SK-N-MC (cell line): ENCODE measurements around the gene GRP.

Experiments used
- DNase-seq: peaks from one replicate; pipeline ENCODE4 v3.0.0-alpha.2; 2011; ENCODE audit warnings: low read depth, low spot score
- H3K27ac ChIP-seq: fragments of 200-600 bp; sonication (generic); 2 replicates; pipeline ENCODE4 v1.5.1; 2016; ENCODE audit warnings: mixed run types
- H3K36me3 ChIP-seq: fragments of 200-600 bp; sonication (generic); 2 replicates; pipeline ENCODE4 v1.6.1; 2017; ENCODE audit warnings: antibody characterized with exemption, low read length, mixed read lengths; ENCODE audit not compliant: insufficient read depth
- H3K4me3 ChIP-seq: fragments of 200-600 bp; sonication (generic); 2 replicates; pipeline ENCODE4 v1.5.1; 2016
- H3K9ac ChIP-seq: fragments of 200-600 bp; sonication (generic); 2 replicates; pipeline ENCODE4 v1.8.0; 2017; ENCODE audit warnings: mixed run types, mixed read lengths; ENCODE audit not compliant: insufficient read length
- H3K9me3 ChIP-seq: fragments of 200-600 bp; sonication (generic); 2 replicates; pipeline ENCODE4 v1.6.1; 2017; ENCODE audit warnings: low read depth, mild to moderate bottlenecking, antibody characterized with exemption, low read length, moderate library complexity, mixed read lengths
- EZH2 ChIP-seq: fragments of 200-600 bp; sonication (generic); IDR thresholded peaks from one replicate; pipeline ENCODE4 v1.6.1; 2017; ENCODE audit warnings: antibody characterized with exemption
- FOXP2 ChIP-seq: optimal IDR thresholded peaks from 2 replicates; pipeline ENCODE3; 2011; ENCODE audit warnings: mild to moderate bottlenecking, moderate library complexity; ENCODE audit not compliant: insufficient read depth; ENCODE audit errors: extremely low read length, control extremely low read depth
- POLR2AphosphoS5 ChIP-seq: IDR thresholded peaks from 2 replicates; pipeline ENCODE4 v1.6.1; 2012; ENCODE audit warnings: mild to moderate bottlenecking, low read depth, low read length, borderline replicate concordance

The GRP gene

GRCh38 chr18:59197636-59198035, 22.3 kb upstream of the GRP start:
- H3K4me3 ChIP-seq: no peak overlapping the region
- H3K9ac ChIP-seq: no peak overlapping the region
- H3K9me3 ChIP-seq: no peaks in the 10 kb centered on the region
- H3K36me3 ChIP-seq: no peaks in the 10 kb centered on the region
- DNase-seq: no peak
- no peak for TF ChIP-seq FOXP2
- no peak for TF ChIP-seq POLR2AphosphoS5
- no peak overlapping the region for H3K27ac ChIP-seq

GRCh38 chr18:59198215-59198614, 21.7 kb upstream of the GRP start:
- no peak for DNase-seq
- Histone ChIP-seq H3K4me3 (no peak overlapping the region), H3K36me3 (no peaks in the 10 kb centered on the region), H3K27ac (no peak overlapping the region), H3K9ac (no peak overlapping the region), H3K9me3 (no peaks in the 10 kb centered on the region)
- no peak for TF ChIP-seq FOXP2
- TF ChIP-seq EZH2: no peak
- no peak for TF ChIP-seq POLR2AphosphoS5

GRCh38 chr18:59200787-59201186, 19.2 kb upstream of the GRP start:
- Histone ChIP-seq H3K9ac (no peak overlapping the region), H3K27ac (no peak overlapping the region), H3K4me3 (no peak overlapping the region), H3K9me3 (no peaks in the 10 kb centered on the region), H3K36me3 (no peaks in the 10 kb centered on the region)
- no peak for DNase-seq
- TF ChIP-seq EZH2: no peak
- TF ChIP-seq FOXP2: no peak
- TF ChIP-seq POLR2AphosphoS5: no peak

- Histone ChIP-seq H3K36me3 (no peaks in the 10 kb centered on the region), H3K27ac (peak overlapping the region; percentile 96), H3K9ac (no peak overlapping the region), H3K9me3 (no peaks in the 10 kb centered on the region), H3K4me3 (no peak overlapping the region; the same call in 1 of the 2 replicates)
- no peak for TF ChIP-seq EZH2
- TF ChIP-seq FOXP2: no peak
- TF ChIP-seq POLR2AphosphoS5: no peak
- DNase-seq: no peak
Observed at GRCh38 chr18:59202258-59202820, 17.6 kb upstream of the GRP start.

- Histone ChIP-seq H3K36me3 (no peaks in the 10 kb centered on the region), H3K9me3 (no peaks in the 10 kb centered on the region), H3K27ac (peak overlapping the region; percentile 99), H3K4me3 (peak overlapping the region; percentile 70), H3K9ac (peak overlapping the region; percentile 57)
- TF ChIP-seq EZH2 (no peak), POLR2AphosphoS5 (no peak; the same call in 1 of the 2 replicates), FOXP2 (no peak)
- peak; percentile 90 for DNase-seq
Observed at GRCh38 chr18:59207506-59207905, 12.5 kb upstream of the GRP start.

GRCh38 chr18:59208602-59209125, 11.3 kb upstream of the GRP start:
- no peak for TF ChIP-seq EZH2
- no peak for TF ChIP-seq FOXP2
- TF ChIP-seq POLR2AphosphoS5: no peak
- peak overlapping the region; percentile 70 for H3K4me3 ChIP-seq
- H3K27ac ChIP-seq: peak overlapping the region; percentile 99
- DNase-seq: no peak
- no peaks in the 10 kb centered on the region for H3K9me3 ChIP-seq
- H3K36me3 ChIP-seq: no peaks in the 10 kb centered on the region
- H3K9ac ChIP-seq: peak overlapping the region; percentile 57

- no peak for DNase-seq
- no peaks in the 10 kb centered on the region for H3K9me3 ChIP-seq
Observed at GRCh38 chr18:59210299-59210698, 9.7 kb upstream of the GRP start.

GRCh38 chr18:59211629-59212028, 8.3 kb upstream of the GRP start:
- Histone ChIP-seq H3K27ac (no peak overlapping the region), H3K36me3 (no peaks in the 10 kb centered on the region), H3K4me3 (no peak overlapping the region), H3K9me3 (no peaks in the 10 kb centered on the region), H3K9ac (no peak overlapping the region)
- no peak for TF ChIP-seq EZH2
- TF ChIP-seq FOXP2: no peak
- no peak for TF ChIP-seq POLR2AphosphoS5
- DNase-seq: no peak

More at GRCh38 chr18:59210299-59210698, 9.7 kb upstream of the GRP start:
- Histone ChIP-seq H3K4me3 (no peak overlapping the region), H3K9ac (no peak overlapping the region), H3K36me3 (no peaks in the 10 kb centered on the region), H3K27ac (peak overlapping the region; percentile 99; the same call in 1 of the 2 replicates)
- TF ChIP-seq POLR2AphosphoS5 (no peak), FOXP2 (no peak), EZH2 (no peak)
